ENCODE results near the gene HYI. TPM values are rescaled to one million over a fixed set of nuclear protein-coding genes. Genes with fewer than 3 reads are reported as not detected.

Gene HYI
- polyA plus RNA-seq, 1 donor from 2014 or later: 14.8 TPM

GRCh38 chr1:43442756-43443155 is 11.0 kb downstream of the HYI start:
- H3F3A ChIP-seq (ENCODE audit: insufficient read depth, low read length, poor library complexity, severe bottlenecking): no peaks in the 10 kb centered on the region

DNA sequence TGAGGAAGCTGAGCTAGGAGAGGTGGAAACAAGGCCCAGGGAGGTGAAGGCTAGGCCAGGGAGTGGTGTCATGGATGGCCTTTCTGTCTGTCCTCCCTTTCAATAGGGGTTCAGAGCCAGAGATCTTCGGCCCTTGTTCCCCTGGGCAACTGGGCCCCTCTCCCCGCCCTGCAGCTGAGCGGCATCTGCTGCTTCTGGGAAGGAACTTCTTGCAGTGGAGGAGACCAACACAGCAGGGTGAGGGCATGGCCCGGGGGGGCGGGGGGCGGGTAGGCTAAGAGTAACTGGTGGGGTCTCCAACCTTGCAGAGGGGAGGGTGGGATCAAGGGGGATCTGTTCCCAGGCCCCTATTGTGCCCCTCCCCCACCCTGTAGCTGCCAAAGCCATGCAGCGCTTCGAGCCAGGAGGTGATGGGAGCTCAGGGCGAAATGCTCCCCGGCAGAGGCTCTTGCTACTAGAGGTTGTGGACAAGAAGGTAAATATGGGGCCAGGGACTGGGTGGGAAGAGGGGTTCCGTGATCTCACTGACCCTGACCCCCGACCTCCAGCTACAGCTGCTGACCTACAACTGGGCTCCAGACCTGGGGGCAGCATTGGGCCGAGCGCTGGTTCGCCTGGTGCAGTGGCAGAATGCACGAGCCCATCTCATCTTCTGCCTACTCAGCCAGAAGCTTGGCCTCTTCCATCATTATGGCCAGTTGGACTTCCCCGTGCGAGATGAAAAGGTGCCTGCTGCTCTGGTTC is 11.7 kb downstream of the HYI start:
- Histone ChIP-seq H2AFZ (ENCODE audit: low read depth, low read length) (no peak overlapping the region), H3F3A (ENCODE audit: insufficient read depth, low read length, poor library complexity, severe bottlenecking) (no peaks in the 10 kb centered on the region), H3K36me3 (ENCODE audit: insufficient read depth, low read length) (no peaks in the 10 kb centered on the region), H4K20me1 (ENCODE audit: insufficient read depth) (no peaks in the 10 kb centered on the region), H3K9me2 (ENCODE audit: insufficient read depth, low read length) (no peaks in the 10 kb centered on the region), H3K79me2 (replicated peaks; ENCODE audit: insufficient read depth, low read length) (no peaks in the 10 kb centered on the region), H3K4me3 (ENCODE audit: low read length) (no peak overlapping the region), H3K27ac (ENCODE audit: low read length) (no peak overlapping the region), H3K27me3 (ENCODE audit: insufficient read depth, low read depth, low read length) (no peaks in the 10 kb centered on the region), H3K4me2 (ENCODE audit: low read length) (no peak overlapping the region), H3K9ac (ENCODE audit: low read length) (no peak overlapping the region), H3K9me3 (ENCODE audit: low read length) (no peaks in the 10 kb centered on the region)
- no peak for TF ChIP-seq RAD21 (conservative IDR thresholded peaks at IDR 0.05)
- TF ChIP-seq EZH2 (IDR thresholded peaks at IDR 0.05; ENCODE audit: borderline replicate concordance, insufficient read depth, low read length, poor library complexity, severe bottlenecking): no peak
- no peak for TF ChIP-seq TAF1 (IDR thresholded peaks at IDR 0.05; ENCODE audit: low read depth)

More at GRCh38 chr1:43442756-43443155, 11.0 kb downstream of the HYI start:
- no peaks in the 10 kb centered on the region for H3K36me3 ChIP-seq (ENCODE audit: insufficient read depth, low read length)
- H3K9ac ChIP-seq (ENCODE audit: low read length): no peak overlapping the region
- TF ChIP-seq POLR2AphosphoS5 (IDR thresholded peaks at IDR 0.05) (no peak), TAF1 (IDR thresholded peaks at IDR 0.05; ENCODE audit: low read depth) (no peak), SMC3 (conservative IDR thresholded peaks at IDR 0.05; ENCODE audit: poor library complexity) (no peak), REST (IDR thresholded peaks at IDR 0.05; ENCODE audit: borderline replicate concordance) (no peak), EZH2 (IDR thresholded peaks at IDR 0.05; ENCODE audit: borderline replicate concordance, insufficient read depth, low read length, poor library complexity, severe bottlenecking) (no peak), RAD21 (conservative IDR thresholded peaks at IDR 0.05) (no peak), EP300 (conservative IDR thresholded peaks at IDR 0.05; ENCODE audit: poor library complexity, severe bottlenecking) (no peak)
- TF ChIP-seq, protein P1, sequence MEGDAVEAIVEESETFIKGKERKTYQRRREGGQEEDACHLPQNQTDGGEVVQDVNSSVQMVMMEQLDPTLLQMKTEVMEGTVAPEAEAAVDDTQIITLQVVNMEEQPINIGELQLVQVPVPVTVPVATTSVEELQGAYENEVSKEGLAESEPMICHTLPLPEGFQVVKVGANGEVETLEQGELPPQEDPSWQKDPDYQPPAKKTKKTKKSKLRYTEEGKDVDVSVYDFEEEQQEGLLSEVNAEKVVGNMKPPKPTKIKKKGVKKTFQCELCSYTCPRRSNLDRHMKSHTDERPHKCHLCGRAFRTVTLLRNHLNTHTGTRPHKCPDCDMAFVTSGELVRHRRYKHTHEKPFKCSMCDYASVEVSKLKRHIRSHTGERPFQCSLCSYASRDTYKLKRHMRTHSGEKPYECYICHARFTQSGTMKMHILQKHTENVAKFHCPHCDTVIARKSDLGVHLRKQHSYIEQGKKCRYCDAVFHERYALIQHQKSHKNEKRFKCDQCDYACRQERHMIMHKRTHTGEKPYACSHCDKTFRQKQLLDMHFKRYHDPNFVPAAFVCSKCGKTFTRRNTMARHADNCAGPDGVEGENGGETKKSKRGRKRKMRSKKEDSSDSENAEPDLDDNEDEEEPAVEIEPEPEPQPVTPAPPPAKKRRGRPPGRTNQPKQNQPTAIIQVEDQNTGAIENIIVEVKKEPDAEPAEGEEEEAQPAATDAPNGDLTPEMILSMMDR (IDR thresholded peaks at IDR 0.05; ENCODE audit: poor library complexity, severe bottlenecking): no peak
- H3K9me2 ChIP-seq (ENCODE audit: insufficient read depth, low read length): no peaks in the 10 kb centered on the region
- H3K4me3 ChIP-seq (ENCODE audit: low read length): no peak overlapping the region
- H4K20me1 ChIP-seq (ENCODE audit: insufficient read depth): no peaks in the 10 kb centered on the region
- no peaks in the 10 kb centered on the region for H3K9me3 ChIP-seq (ENCODE audit: low read length)
- H3K27ac ChIP-seq (ENCODE audit: low read length): no peak overlapping the region
- no peaks in the 10 kb centered on the region for H3K79me2 ChIP-seq (replicated peaks; ENCODE audit: insufficient read depth, low read length)
- no peak overlapping the region for H3K4me2 ChIP-seq (ENCODE audit: low read length)
- no peak overlapping the region for H2AFZ ChIP-seq (ENCODE audit: low read depth, low read length)
- no peaks in the 10 kb centered on the region for H3K27me3 ChIP-seq (ENCODE audit: insufficient read depth, low read depth, low read length)
